IPS-18a (cell line): ENCODE data around the gene C16orf95.
"Not testable (repeated sequence)": the region's sequence is repeated elsewhere in the genome, so short reads cannot be mapped to it uniquely, and the experiment has no call there.

Experiments
- H3K27ac ChIP-seq: one replicate; pipeline ENCODE4 v1.5.1; 2013; ENCODE audit warnings: low read length
- H3K27me3 ChIP-seq: one replicate; pipeline ENCODE4 v1.6.1; 2013; ENCODE audit warnings: mild to moderate bottlenecking, low read length; ENCODE audit not compliant: control insufficient read depth, insufficient read depth
- H3K36me3 ChIP-seq: one replicate; pipeline ENCODE4 v1.6.1; 2013; ENCODE audit warnings: low read depth, low read length; ENCODE audit not compliant: control insufficient read depth
- H3K4me1 ChIP-seq: one replicate; pipeline ENCODE4 v1.6.1; 2013; ENCODE audit warnings: low read depth, low read length; ENCODE audit not compliant: control insufficient read depth
- H3K4me3 ChIP-seq: one replicate; pipeline ENCODE4 v1.5.1; 2013; ENCODE audit warnings: low read length
- H3K9ac ChIP-seq: one replicate; pipeline ENCODE4 v1.6.1; 2013; ENCODE audit warnings: mild to moderate bottlenecking, low read length, moderate library complexity
- H3K9me3 ChIP-seq: one replicate; pipeline ENCODE4 v1.6.1; 2013; ENCODE audit warnings: low read depth, low read length; ENCODE audit not compliant: control insufficient read depth

Gene C16orf95, protein sequence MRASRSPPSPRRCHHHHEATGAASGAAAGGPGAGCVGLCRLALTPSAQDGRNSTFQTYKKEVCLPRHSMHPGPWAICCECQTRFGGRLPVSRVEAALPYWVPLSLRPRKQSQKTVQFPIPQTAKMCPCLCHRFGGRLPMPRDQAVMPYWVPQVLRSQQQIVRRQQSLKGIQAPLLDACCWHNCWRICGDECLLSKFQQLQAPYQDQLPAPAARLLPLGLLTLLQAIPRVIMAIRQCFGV

DNA sequence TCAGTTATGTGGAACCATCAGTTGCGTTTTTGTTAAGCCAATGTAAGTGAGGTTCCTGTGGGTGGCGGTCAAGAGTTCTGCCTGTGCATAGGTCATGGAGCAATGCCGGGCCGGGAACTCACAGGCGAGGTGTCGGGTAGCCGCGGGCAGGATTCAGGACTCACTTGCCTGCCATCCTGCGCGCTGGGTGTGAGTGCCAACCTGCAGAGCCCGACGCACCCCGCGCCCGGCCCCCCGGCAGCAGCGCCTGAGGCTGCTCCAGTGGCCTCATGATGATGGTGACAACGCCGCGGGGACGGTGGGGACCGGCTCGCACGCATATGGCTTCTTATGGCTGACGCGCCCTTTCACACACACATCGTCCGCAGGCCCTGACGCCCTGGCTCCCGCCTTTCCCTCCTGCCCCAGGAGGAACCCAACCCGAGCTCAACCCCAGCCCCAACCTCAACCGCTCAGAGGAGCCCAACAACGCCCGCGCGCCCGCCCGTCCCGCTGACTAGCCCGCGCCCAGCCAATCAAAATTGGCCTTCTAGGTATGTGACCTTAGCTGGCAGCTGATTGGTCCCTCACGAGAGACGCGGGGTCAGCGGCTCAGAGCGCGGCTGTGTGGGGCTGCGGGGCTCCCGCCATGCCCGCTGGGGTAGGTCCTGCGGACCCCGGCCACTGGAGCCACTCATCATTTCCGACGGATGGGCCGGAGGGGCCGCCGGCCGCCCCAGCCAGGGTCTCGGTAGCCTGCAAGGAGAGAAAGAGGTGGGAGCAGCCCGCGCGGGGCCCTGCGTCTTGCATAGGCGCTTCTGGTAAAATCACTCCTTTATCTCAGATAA lies at the start of gene C16orf95:
C16orf95 (minus strand) TSS at position 470 of the 827 bp plus-strand sequence; CDS start at position 320, 150 bp downstream.
- Histone ChIP-seq H3K27me3 (no peaks in the 10 kb centered on the region), H3K27ac (peak within 1 kb of the TSS; percentile 79), H3K9me3 (no peaks in the 10 kb centered on the region), H3K4me1 (peaks cover 4% of the 10 kb centered on the region), H3K4me3 (peak within 1 kb of the TSS; percentile 94), H3K36me3 (no peaks in the 10 kb centered on the region), H3K9ac (peak within 1 kb of the TSS; percentile 97)

DNA sequence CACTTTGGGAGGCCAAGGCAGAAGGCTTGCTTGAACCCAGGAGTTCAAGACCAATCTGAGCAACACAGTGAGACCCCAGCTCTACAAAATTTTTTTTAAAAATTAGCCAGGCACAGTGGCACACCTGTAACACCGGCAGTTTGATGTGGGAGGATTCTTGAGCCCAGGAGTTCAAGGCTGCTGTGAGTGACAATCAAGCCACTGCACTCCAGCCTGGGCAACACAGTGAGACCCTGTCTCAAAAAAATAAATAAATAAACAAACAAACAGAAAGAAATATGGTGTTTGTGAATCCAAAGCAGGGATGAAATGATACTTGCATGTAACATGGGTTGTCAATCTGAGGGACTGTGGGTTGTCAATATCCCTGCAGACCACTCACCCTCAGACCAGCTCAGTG lies 49.7 kb upstream of the C16orf95 start:
- Histone ChIP-seq H3K27me3 (no peaks in the 10 kb centered on the region), H3K9ac (no peak overlapping the region), H3K27ac (no peak overlapping the region), H3K4me1 (peaks cover 4% of the 10 kb centered on the region), H3K9me3 (no peaks in the 10 kb centered on the region), H3K36me3 (no peaks in the 10 kb centered on the region), H3K4me3 (no peak overlapping the region)

DNA sequence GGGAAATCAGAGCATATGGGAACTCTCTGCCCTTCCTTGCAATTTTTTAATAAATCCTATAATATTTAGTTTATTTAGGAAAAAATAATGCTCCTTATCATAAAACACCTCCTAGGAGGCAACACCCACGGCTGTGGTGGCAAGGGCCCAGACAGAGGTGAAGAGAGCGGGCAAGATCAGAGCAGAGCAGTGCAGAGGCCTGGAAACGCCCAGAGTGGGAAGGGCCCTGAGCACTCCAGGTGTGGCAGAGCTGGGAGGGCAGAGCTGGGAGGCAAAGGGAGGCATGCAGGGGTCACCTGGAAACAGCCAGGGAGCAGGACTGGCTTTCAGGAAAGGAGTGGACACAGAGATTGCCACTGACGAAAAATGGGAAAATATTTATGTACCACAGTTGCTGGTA lies 49.1 kb upstream of the C16orf95 start:
- Histone ChIP-seq H3K4me1 (peaks cover 4% of the 10 kb centered on the region), H3K4me3 (no peak overlapping the region)

DNA sequence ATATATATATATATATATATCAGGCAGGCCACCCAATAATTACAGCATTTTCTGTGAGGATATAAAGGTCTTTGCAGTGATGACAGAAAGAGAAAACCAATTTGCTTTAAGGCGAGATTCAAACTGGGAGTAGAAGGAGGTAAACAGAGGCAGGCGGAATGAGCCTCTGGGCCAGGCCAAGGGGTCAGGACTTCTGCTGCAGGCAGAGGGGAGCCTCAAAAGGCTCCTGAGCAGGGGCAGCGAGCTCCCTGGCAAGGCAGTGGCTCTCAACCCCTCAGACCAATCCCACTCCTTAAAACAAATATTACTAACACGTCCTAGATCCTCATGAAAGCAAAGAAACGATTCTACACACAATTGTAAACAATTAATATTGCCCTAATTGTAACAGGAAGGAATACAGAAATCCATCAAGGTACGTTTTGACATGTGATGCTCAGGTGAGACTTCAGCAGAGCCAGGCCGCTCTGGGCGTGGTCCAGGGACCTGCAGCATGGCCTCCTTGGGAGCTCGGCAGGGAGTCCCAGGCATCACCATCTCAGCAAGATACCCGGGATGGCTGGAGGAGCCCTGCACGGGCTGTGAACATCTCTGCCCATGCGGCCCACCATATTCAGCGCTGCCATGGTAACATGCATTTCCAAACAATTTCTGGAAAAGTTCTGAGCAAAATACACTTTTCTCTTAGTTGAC lies 48.0 kb upstream of the C16orf95 start:
- Histone ChIP-seq H3K36me3 (peaks cover 3% of the 10 kb centered on the region), H3K9me3 (no peaks in the 10 kb centered on the region), H3K4me3 (no peak overlapping the region), H3K9ac (no peak overlapping the region), H3K27me3 (no peaks in the 10 kb centered on the region), H3K4me1 (peaks cover 4% of the 10 kb centered on the region), H3K27ac (no peak overlapping the region)

More for the DNA sequence above, 49.1 kb upstream of the C16orf95 start:
- Histone ChIP-seq H3K36me3 (no peaks in the 10 kb centered on the region), H3K27ac (no peak overlapping the region), H3K9ac (no peak overlapping the region), H3K9me3 (no peaks in the 10 kb centered on the region), H3K27me3 (no peaks in the 10 kb centered on the region)

DNA sequence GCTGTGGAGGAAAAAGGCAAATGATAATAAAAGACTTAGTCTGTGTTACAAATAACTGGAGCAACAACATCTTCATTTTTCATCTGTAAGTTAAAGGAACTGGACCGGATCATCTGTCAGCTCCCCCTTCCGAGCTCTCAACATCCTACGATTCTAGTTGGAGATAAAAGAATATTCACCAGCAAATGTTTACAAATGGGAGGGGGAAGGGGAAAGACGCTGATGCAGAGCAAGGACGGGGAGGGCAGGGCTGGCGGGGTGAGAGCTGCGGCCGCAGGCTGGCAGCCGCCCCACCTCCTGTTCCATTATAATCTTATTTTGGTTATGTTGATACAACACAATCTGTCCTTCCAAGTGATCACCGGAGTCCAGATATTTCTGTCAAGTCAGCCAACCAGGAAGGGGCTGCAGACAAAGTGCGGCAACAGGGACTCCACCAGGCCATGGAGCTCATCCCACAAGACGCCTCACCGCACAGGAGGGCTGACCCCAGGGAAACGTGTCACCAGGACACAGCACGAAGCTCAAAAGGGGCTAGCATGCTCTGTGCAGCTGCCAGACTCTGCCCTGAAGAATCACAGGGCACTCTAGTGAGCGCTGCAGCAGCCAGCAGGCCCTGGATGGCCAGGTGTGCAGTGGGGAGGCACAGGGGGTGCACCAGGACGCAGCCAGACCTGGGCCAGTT lies 46.7 kb upstream of the C16orf95 start:
- Histone ChIP-seq H3K27me3 (no peaks in the 10 kb centered on the region), H3K27ac (no peak overlapping the region), H3K9me3 (no peaks in the 10 kb centered on the region), H3K9ac (no peak overlapping the region), H3K4me1 (no peaks in the 10 kb centered on the region), H3K4me3 (no peak overlapping the region), H3K36me3 (peaks cover 4% of the 10 kb centered on the region)

DNA sequence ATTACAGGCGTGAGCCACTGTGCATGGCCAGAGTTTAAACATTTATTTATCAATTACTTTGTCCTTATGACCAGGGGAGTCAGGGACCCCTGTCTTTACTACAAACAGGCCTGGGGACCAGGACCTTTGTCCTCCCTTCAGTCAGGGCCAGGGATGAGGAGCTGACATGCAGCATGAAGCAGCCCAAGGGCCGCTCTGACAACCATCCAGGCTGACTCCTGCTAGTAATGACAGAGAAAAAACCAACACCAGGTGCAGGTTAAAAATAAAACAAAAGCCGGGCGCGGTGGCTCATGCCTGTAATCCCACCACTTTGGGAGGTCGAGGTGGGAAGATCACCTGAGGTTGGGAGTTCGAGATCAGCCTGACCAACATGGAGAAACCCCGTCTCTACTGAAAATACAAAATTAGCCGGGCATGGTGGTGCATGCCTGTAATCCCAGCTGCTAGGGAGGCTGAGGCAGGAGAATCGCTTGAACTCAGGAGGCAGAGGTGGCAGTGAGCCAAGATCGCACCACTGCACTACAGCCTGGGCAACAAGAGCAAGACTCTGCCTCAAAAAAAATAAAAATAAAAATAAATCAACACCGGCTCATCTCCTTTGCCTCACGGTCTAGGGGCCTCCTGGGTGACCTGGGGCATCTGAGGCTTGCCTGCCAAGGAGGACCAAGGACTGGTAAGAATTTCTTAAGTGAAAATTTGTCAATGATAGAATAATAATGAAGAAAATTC lies 45.8 kb upstream of the C16orf95 start:
- H3K27ac ChIP-seq, H3K4me1 ChIP-seq, H3K27me3 ChIP-seq, H3K9ac ChIP-seq, H3K4me3 ChIP-seq, H3K9me3 ChIP-seq: not testable (repeated sequence)
- H3K36me3 ChIP-seq: peaks cover 11% of the 10 kb centered on the region

DNA sequence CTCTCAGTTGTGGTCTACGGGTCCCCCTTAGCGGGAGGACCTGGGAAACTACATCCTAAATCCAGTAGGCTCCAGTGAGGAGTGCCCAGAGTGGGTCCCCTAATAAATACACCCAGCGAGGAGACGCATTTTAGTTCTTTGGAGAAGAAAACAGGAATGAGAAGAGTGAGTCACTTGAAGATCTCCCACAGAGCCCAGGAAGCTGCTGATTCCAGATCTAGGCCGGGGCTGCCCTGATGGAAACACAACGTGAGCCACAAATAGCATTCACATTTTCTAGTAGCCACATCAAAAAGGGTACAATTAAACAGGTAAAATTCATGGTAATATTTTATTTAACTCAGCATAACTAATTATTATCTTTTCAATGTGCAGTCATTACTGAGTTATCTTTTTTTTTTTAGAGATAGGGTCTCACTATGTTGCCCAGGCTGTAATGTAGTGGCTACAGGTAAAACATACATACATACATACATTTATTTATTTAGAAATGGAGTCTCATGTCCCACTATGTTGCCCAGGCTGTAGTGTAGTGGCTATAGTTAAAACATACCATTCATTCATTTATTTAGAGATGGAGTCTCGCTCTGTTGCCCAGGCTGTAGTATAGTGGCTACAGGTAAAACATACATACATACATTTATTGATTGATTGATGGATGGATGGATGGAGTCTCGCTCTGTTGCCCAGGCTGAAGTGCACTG lies 44.9 kb upstream of the C16orf95 start:
- no peak overlapping the region for H3K4me3 ChIP-seq
- no peaks in the 10 kb centered on the region for H3K4me1 ChIP-seq
- H3K27ac ChIP-seq: no peak overlapping the region
- H3K9me3 ChIP-seq: no peaks in the 10 kb centered on the region
- peaks cover 11% of the 10 kb centered on the region for H3K36me3 ChIP-seq
- H3K9ac ChIP-seq: no peak overlapping the region
- H3K27me3 ChIP-seq: no peaks in the 10 kb centered on the region

DNA sequence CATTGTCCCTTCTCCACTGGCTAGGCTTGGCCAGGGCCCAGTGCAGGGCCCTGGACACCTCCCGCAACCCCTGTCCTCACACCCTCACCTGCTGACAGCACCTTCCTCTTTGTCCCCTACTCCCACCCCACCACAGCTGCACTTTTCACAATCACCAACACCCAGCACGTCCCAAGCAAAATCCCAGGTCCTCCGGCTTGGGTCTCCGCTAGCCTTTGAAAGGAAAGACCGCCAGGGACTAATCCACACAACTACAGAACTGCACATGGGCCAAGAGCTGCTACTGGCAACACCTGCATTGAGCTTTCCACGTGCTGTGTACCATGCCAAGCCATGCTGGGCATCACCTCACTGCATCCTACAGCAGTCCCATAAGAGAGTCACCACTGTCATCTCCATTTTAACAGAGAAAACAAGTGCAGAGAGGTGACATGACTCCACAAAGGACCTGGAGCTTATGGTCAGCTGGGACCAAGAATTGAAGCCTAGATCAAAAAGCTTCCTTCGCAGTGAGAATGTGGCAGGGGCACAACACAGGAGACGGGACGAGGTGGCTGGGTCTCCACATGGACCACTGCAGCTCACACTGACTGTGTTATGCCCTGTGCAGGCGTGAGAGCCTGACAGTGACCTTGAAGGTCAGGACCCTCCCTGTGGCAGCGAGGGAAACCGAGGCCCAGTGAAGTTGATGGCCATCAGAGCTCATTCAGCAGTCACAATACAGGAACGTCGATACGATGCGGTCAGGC lies 43.8 kb upstream of the C16orf95 start:
- Histone ChIP-seq H3K9ac (no peak overlapping the region), H3K4me1 (no peaks in the 10 kb centered on the region), H3K4me3 (no peak overlapping the region), H3K27ac (no peak overlapping the region), H3K9me3 (no peaks in the 10 kb centered on the region), H3K36me3 (peaks cover 11% of the 10 kb centered on the region), H3K27me3 (no peaks in the 10 kb centered on the region)

DNA sequence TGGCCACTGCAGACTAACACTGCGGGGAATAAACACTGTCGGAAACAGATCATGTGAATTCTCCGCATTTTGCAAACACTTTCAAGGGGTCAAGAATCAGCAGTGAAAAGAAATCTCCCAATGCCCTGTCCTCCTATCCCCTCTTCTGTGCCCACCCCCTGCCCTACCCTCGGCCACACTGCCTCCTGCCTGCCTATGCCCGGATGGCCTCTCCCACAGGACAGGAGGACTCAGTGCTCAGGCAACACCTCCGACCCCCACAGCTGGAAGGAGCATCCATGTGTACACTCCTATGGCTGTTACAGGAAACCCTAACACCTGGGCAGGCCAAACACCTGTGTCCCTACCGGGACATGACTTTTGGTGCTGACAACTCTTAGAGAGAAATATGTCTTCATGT lies 41.9 kb upstream of the C16orf95 start:
- Histone ChIP-seq H3K4me3 (no peak overlapping the region), H3K9me3 (no peaks in the 10 kb centered on the region), H3K27me3 (no peaks in the 10 kb centered on the region), H3K36me3 (peaks cover 11% of the 10 kb centered on the region), H3K4me1 (no peaks in the 10 kb centered on the region), H3K27ac (no peak overlapping the region), H3K9ac (no peak overlapping the region)

DNA sequence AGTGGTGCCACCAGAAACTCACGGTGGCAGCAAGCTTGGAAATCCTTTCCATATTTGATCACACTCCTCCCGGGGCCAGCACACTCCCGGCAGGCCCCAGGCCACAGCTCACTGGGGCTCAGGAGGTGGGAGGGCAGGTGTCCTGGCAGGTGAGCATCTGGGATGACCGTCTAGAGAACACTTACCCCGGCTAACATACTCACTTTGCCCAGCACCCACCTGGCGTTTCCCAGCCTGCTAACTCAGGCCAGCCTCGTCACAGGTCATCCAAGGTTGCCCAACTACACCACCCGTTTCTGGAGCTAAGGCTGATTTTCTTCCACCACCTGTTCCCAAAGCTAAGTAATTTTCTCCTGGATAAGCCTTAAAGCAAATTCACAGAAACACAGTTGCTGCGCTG lies 41.5 kb upstream of the C16orf95 start:
- no peak overlapping the region for H3K27ac ChIP-seq
- H3K9ac ChIP-seq: no peak overlapping the region
- no peak overlapping the region for H3K4me3 ChIP-seq
- H3K9me3 ChIP-seq: no peaks in the 10 kb centered on the region
- no peaks in the 10 kb centered on the region for H3K4me1 ChIP-seq
- H3K27me3 ChIP-seq: no peaks in the 10 kb centered on the region
- peaks cover 11% of the 10 kb centered on the region for H3K36me3 ChIP-seq
